ENCODE results near the gene LRRC74A. TPM values are rescaled to one million over a fixed set of nuclear protein-coding genes. Genes with fewer than 3 reads are reported as not detected.
"Not testable (repeated sequence)": the region's sequence is repeated elsewhere in the genome, so short reads cannot be mapped to it uniquely, and the experiment has no call there.

The LRRC74A gene
- total RNA-seq, 1 donor from 2014 or later, result not detected

DNA sequence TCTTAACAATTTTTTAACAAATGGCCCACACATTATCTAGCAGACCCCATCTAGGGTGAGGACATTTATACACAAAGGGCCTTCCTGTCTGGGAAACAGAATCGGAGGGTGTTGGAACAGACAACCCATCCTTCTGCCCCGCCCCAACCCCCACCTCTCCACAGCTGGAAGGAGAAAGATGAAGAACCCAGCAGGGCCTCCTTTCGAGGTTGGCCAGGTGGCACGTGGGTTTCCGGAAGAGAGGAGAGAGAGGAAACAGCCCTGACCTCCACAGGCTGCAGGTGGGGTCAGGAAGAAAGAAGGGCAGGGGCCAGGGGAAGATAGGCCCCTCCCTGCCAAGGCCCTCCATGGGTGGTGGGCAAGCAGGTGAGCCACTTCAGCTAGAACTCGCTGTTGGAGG lies 57.2 kb downstream of the LRRC74A start:
- no peaks in the 10 kb centered on the region for H3K9me3 Mint-ChIP-seq
- no peak overlapping the region for H3K4me3 Mint-ChIP-seq
- H3K4me1 Mint-ChIP-seq (ENCODE audit: unreplicated experiment), result peaks cover 7% of the 10 kb centered on the region
- no peak overlapping the region for H3K27ac Mint-ChIP-seq
- DNase-seq (ENCODE audit: extremely low spot score, unreplicated experiment), result no peak
- TF ChIP-seq, protein P1, sequence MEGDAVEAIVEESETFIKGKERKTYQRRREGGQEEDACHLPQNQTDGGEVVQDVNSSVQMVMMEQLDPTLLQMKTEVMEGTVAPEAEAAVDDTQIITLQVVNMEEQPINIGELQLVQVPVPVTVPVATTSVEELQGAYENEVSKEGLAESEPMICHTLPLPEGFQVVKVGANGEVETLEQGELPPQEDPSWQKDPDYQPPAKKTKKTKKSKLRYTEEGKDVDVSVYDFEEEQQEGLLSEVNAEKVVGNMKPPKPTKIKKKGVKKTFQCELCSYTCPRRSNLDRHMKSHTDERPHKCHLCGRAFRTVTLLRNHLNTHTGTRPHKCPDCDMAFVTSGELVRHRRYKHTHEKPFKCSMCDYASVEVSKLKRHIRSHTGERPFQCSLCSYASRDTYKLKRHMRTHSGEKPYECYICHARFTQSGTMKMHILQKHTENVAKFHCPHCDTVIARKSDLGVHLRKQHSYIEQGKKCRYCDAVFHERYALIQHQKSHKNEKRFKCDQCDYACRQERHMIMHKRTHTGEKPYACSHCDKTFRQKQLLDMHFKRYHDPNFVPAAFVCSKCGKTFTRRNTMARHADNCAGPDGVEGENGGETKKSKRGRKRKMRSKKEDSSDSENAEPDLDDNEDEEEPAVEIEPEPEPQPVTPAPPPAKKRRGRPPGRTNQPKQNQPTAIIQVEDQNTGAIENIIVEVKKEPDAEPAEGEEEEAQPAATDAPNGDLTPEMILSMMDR (conservative IDR thresholded peaks at IDR 0.05), result no peak
- H3K27me3 Mint-ChIP-seq, result peaks cover 4% of the 10 kb centered on the region
- H3K36me3 Mint-ChIP-seq, result no peaks in the 10 kb centered on the region

DNA sequence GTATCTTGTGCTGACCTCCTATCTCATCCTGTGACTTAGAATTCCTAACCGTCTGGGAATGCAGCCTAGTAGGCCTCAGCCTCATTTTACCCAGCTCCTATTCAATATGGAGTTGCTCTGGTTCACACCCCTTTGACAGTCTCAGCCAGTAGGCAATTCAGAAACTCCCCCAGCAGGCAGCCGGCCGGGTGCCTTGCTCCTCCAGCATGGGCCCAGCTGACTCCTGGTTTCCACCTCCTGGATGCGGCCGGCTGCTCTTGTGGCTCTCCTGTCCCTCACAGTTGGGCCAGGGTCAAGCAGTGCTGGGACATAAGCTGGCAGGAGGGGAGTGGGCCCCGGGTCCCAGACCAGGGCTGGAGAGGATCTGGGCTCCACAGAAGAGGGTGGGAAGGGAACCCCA lies 58.2 kb downstream of the LRRC74A start:
- H3K27ac Mint-ChIP-seq, result no peak overlapping the region
- TF ChIP-seq, protein P1 (conservative IDR thresholded peaks at IDR 0.05), result no peak
- H3K27me3 Mint-ChIP-seq, result peaks cover 4% of the 10 kb centered on the region
- no peaks in the 10 kb centered on the region for H3K36me3 Mint-ChIP-seq
- DNase-seq (ENCODE audit: extremely low spot score, unreplicated experiment), result no peak
- H3K4me3 Mint-ChIP-seq, result no peak overlapping the region
- peaks cover 7% of the 10 kb centered on the region for H3K4me1 Mint-ChIP-seq (ENCODE audit: unreplicated experiment)
- no peaks in the 10 kb centered on the region for H3K9me3 Mint-ChIP-seq

DNA sequence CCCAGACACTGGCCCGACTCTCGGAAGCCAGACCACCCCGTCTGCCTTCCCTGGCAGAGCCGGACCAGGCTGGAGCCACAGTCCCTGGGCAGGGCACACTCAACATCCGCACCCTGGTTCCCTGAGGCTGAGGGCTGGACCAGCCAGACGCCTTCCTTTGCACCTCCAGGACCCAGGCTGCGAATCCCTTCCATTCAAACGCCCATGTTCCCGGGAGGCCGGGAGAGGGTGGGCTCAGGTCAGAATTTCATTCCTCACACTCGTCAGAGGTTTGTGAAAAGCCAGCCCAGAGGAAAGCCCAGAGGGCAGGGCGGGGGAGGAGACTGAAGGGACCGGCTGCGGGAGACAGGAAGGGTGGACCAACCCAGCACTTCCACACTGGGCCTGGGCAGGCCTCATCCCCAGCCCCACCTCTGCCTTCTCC lies 58.7 kb downstream of the LRRC74A start:
- H3K9me3 Mint-ChIP-seq, result no peaks in the 10 kb centered on the region
- no peak overlapping the region for H3K4me3 Mint-ChIP-seq
- peaks cover 4% of the 10 kb centered on the region for H3K27me3 Mint-ChIP-seq
- no peak for DNase-seq (ENCODE audit: extremely low spot score, unreplicated experiment)
- H3K36me3 Mint-ChIP-seq, result no peaks in the 10 kb centered on the region
- TF ChIP-seq, protein P1 (conservative IDR thresholded peaks at IDR 0.05), result no peak
- H3K27ac Mint-ChIP-seq, result no peak overlapping the region
- peaks cover 7% of the 10 kb centered on the region for H3K4me1 Mint-ChIP-seq (ENCODE audit: unreplicated experiment)

DNA sequence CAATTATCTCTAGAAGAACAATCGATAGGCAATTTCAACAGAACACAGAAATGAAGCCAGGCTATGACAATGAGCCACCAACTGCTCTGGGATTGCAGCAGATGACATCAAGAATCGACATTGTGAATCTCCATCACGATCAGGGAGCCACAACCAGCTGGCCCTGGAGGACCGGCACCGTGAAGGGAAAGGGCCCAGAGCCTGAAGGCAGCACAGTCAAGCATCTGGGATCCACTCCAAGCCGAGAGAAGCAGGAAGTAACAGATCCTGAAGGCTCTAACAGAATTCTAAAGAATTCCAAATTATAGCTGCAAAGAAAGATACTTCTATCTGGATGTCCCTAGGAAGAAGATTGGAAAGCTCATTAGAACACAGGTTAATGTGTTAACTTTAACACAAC lies 61.0 kb downstream of the LRRC74A start:
- H3K4me1 Mint-ChIP-seq (ENCODE audit: unreplicated experiment), result peaks cover 7% of the 10 kb centered on the region
- peaks cover 4% of the 10 kb centered on the region for H3K27me3 Mint-ChIP-seq
- H3K27ac Mint-ChIP-seq, result no peak overlapping the region
- no peaks in the 10 kb centered on the region for H3K9me3 Mint-ChIP-seq
- no peak overlapping the region for H3K4me3 Mint-ChIP-seq
- DNase-seq (ENCODE audit: extremely low spot score, unreplicated experiment), result no peak
- TF ChIP-seq, protein P1 (conservative IDR thresholded peaks at IDR 0.05), result no peak
- no peaks in the 10 kb centered on the region for H3K36me3 Mint-ChIP-seq

DNA sequence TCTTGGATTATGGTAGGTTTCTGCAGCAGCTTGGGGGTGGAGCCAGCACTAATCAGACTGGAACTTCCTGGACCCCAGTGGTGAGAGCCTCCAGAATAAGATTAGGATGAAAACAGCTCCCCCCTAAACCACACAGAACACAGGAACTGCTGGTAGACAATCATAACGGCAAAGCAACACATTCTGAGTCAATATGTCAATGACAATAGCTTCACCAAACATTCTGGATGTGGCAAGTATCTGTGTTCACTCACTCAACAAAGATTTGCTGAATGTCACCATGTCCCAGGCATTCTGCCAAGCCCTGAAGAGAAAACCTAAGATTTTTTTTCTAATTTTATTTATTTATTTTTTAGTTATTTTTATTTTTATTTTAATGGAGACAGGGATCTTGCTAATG lies 65.2 kb downstream of the LRRC74A start:
- Mint-ChIP-seq H3K27me3 (peaks cover 4% of the 10 kb centered on the region), H3K36me3 (no peaks in the 10 kb centered on the region), H3K9me3 (peaks cover 4% of the 10 kb centered on the region), H3K4me3 (no peak overlapping the region), H3K4me1 (ENCODE audit: unreplicated experiment) (peaks cover under 1% of the 10 kb centered on the region), H3K27ac (no peak overlapping the region)
- DNase-seq (ENCODE audit: extremely low spot score, unreplicated experiment), result no peak
- TF ChIP-seq, protein P1 (conservative IDR thresholded peaks at IDR 0.05), result no peak

DNA sequence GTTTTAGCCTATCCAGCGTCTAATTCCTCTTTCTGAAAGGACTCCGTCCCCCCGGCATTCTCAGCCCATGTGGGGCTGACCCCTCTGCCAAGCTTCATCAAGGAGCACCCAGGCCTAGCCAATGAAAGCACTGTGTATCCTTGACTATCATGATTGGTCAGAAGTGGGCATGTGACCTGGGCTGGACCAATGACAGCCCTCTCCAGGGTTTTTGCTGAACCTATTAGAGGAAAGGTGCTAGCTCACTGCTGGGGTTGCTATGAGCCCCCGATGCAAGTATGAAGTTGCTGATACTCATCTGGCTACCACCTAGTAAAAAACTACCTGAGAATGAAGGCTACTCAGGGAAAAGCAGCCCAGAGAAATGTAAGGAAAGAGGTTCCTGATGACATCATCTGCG lies 68.1 kb downstream of the LRRC74A start:
- Mint-ChIP-seq H3K27me3 (no peaks in the 10 kb centered on the region), H3K4me3 (no peak overlapping the region), H3K9me3 (peaks cover 4% of the 10 kb centered on the region), H3K36me3 (no peaks in the 10 kb centered on the region), H3K27ac (no peak overlapping the region), H3K4me1 (ENCODE audit: unreplicated experiment) (no peaks in the 10 kb centered on the region)
- TF ChIP-seq, protein P1 (conservative IDR thresholded peaks at IDR 0.05), result no peak
- DNase-seq (ENCODE audit: extremely low spot score, unreplicated experiment), result no peak

DNA sequence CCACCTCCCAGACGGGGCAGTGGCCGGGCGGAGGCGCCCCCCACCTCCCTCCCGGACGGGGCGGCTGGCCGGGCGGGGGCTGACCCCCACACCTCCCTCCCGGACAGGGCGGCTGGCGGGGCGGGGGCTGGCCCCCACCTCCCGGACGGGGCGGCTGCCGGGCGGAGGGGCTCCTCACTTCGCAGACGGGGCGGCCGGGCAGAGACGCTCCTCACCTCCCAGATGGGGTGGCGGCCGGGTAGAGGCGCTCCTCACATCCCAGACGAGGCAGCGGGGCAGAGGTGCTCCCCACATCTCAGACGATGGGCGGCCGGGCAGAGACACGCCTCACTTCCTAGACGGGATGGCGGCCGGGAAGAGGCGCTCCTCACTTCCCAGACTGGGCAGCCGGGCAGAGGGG lies 71.8 kb downstream of the LRRC74A start:
- peaks cover 15% of the 10 kb centered on the region for H3K4me1 Mint-ChIP-seq (ENCODE audit: unreplicated experiment)
- not testable (repeated sequence) for DNase-seq (ENCODE audit: extremely low spot score, unreplicated experiment); H3K36me3 Mint-ChIP-seq; H3K4me3 Mint-ChIP-seq; H3K9me3 Mint-ChIP-seq; H3K27me3 Mint-ChIP-seq; H3K27ac Mint-ChIP-seq

Measured in type B pancreatic cell (in vitro differentiated cells).